Measurements from ENCODE around the gene CEP164.

- no peak for TF ChIP-seq BCL11A (tag by site-specific recombination; IDR thresholded peaks at IDR 0.05; ENCODE audit: low read depth)
- no peak for TF ChIP-seq CTCF (tag by site-specific recombination; IDR thresholded peaks at IDR 0.05)
- TF ChIP-seq ZBTB17 (tag by site-specific recombination; IDR thresholded peaks at IDR 0.05) = no peak
- no peak for TF ChIP-seq ZBTB7A (tag by site-specific recombination; IDR thresholded peaks at IDR 0.05; ENCODE audit: low read depth)
- no peak for TF ChIP-seq ZNF157 (tag by site-specific recombination; IDR thresholded peaks at IDR 0.05)
- no peak for TF ChIP-seq ZNF660 (tag by site-specific recombination; IDR thresholded peaks at IDR 0.05)
- TF ChIP-seq YY1 (tag by site-specific recombination; IDR thresholded peaks at IDR 0.05) = no peak
- no peak for TF ChIP-seq ZBTB6 (tag by site-specific recombination; IDR thresholded peaks at IDR 0.05)
- no peak for TF ChIP-seq PRDM4 (tag by site-specific recombination; IDR thresholded peaks at IDR 0.05)
- TF ChIP-seq ZBTB10 (tag by site-specific recombination; IDR thresholded peaks at IDR 0.05) = no peak
These were observed 83.4 kb downstream of the CEP164 start for GRCh38 chr11:117410861-117411710.

All from HEK293 (cell line).